ENCODE results near the gene MAGEA6.

Gene MAGEA6

DNA sequence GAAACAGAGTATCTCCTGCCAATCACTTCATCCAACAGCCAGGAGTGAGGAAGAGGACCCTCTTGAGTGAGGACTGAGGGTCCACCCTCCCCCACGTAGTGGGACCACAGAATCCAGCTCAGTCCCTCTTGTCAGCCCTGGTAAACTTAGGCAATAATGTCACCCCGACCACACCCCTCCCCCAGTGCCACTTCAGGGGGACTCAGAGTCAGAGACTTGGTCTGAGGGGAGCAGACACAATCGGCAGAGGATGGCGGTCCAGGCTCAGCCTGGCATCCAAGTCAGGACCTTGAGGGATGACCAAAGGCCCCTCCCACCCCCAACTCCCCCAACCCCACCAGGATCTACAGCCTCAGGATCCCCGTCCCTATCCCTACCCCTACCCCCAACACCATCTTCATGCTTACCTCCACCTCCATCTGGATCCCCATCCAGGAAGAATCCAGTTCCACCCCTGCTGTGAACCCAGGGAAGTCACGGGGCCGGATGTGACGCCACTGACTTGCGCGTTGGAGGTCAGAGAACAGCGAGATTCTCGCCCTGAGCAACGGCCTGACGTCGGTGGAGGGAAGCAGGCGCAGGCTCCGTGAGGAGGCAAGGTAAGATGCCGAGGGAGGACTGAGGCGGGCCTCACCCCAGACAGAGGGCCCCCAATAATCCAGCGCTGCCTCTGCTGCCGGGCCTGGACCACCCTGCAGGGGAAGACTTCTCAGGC, 36.1 kb downstream of the MAGEA6 start, which contains the start of the genes CSAG1 and MAGEA12:
CSAG1 (minus strand) TSS at position 461 of the 715 bp plus-strand sequence. CDS start 1,261 bp downstream, outside the sequence.
MAGEA12 (plus strand) TSS at position 497 of the 715 bp plus-strand sequence. CDS start 2,405 bp downstream, outside the sequence.
- no peak for DNase-seq

DNA sequence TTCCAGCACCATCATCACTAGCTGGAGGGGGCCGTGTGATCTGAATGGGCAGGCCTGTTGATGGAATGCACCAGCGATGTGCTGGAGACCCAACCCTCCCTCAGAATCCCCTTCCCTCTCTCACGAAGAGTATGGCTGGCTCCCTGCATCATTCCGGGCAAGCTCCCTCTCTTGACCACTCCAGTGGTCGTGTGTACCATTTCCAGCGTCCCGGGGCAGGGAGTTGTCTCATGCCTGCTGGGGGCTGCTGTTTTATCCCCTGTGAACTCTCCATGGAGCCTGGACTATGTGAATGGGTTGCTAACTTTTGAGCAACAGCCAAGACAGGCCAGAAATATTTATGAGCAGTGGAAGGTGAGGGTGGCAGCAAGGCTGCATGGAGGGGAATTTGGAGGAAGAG, 44.1 kb downstream of the MAGEA6 start:
- no peak for DNase-seq
